ENCODE measurements around the gene SOX2. TPM values are rescaled to one million over a fixed set of nuclear protein-coding genes. Genes with fewer than 3 reads are reported as not detected.

Gene SOX2
- total RNA-seq, 1 donor from 2014 or later: 0.55 TPM

- DNase-seq (ENCODE audit: low spot score): no peak
Measured at GRCh38 chr3:181722766-181723425, 11.2 kb downstream of the SOX2 start.

- no peak for DNase-seq (ENCODE audit: low spot score)
Measured at GRCh38 chr3:181723625-181724191, 12.0 kb downstream of the SOX2 start.

DNA sequence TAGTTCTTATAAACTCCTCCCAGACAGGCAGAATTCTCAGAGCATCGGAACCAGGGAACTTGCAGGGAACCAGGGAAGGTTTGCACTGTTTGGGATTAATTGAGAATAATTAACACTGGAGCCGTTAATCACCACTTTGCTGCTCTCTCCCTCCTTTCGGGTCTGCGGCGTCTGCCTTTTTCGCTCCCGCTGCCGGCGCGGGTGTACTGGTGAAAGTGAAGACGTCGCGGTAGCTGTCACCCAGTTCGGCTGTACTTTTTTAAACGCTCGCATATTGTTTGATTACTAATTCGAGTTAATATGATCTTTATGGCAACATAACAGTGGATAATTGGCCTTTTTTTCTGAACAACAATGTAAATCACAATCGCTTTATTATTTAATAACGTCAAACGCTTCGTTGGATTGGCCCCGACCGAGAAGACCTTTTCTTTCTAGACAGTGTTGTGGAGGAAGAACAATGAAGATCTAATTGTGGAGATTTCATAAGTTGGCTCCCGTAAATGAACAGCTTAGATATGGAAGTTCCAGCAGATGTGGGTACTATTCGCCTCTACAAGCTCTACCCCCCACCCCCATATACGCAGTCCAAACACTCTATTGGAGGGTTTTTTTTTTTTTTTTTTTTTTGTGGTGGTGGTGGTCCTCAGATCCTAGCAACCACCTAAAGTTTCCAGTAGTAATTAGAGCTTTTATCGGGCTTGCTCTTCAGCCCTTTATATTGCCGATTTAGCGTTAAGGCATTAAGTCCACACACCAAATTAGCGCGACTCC is 12.7 kb downstream of the SOX2 start:
- DNase-seq (ENCODE audit: low spot score): no peak

- DNase-seq (ENCODE audit: low spot score): no peak
Measured at GRCh38 chr3:181725131-181725731, 13.5 kb downstream of the SOX2 start.

DNA sequence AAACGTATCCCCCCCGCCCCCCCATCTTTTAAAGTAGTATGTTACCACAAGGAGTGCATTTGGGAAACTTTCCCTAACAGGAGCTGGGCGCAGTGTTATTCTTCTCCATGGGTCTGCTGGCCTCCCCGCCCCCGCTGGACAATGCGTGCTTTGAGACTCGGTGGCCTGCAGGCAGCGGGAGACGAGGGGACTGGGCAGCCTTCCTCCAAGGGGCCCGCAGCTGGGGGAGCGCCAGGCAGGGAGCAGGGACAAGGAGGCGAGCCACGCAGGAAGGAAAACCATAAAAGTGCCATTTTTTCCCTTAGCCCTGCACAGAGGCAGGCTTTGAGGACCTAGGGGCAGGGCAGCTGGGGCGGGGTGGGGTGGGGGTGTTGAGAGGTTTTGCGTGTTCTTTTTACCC is 14.1 kb downstream of the SOX2 start:
- no peak for DNase-seq (ENCODE audit: low spot score)

- DNase-seq (ENCODE audit: low spot score): no peak
Measured at GRCh38 chr3:181726351-181727330, 14.9 kb downstream of the SOX2 start.

GRCh38 chr3:181727341-181728032 is 15.8 kb downstream of the SOX2 start:
- DNase-seq (ENCODE audit: low spot score): no peak

GRCh38 chr3:181728470-181729340 is 17.0 kb downstream of the SOX2 start:
- DNase-seq (ENCODE audit: low spot score): no peak

DNA sequence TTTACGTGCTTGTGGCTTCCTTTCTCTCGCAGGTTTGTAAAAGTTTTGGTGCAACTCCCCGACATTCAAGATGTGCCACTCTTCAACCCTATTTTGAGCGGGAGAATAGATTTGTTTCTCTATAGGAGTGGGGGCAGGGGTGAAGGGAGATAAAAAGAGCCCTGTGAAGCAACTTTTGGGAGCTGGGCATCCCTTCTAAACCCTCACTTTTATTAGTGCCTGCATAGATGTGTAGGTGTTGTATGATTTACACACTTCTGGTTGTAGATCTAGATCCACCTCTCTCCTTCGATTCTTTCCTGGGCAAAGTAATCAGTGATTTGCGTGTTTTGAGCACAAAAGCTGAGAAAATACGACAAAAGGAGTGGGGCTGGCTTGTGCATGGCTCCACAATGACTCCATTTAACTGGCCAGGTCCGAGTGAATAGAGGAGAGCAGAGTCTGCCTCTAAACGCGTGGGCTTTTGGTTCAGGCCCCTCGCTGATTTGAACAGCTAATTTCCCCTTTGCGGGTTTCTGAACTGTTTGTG is 17.7 kb downstream of the SOX2 start:
- DNase-seq (ENCODE audit: low spot score): no peak

DNA sequence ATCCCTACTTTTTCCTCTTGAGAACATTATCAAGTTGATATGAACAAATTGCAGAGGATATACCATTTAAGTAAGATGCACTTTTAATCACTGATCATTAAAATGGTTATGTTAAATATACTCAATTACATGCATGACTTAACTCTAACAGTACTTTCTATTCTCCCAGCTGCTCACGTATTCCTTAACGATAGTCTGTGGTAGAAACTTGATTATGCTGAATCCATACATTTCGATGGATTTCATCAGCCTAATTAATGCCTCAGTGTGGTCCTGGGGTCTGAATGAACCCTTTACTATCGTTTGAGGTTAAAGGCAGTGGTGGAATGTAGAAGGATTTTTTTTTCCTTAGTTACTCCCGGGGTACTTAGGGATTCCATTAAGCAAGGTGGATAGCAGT is 18.6 kb downstream of the SOX2 start:
- DNase-seq (ENCODE audit: low spot score): no peak

DNA sequence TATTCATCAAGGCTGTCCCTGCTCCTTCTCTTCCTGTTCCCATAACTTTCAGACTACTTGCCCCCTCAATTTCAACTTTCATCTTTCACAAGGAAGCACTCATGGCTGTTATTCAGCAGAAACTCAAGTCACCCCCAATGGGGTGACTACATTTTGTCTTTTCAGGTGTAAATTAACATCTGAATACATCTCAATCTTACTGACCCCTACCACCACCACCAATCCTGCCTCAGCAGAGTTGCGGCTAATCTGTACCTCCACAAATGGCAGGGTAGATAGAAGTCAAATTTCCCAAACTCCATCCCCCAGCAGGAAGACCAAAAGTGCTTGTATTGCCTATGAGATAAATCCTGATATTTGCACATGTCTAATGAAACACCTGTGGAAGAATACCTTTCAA is 19.2 kb downstream of the SOX2 start:
- no peak for DNase-seq (ENCODE audit: low spot score)

DNA sequence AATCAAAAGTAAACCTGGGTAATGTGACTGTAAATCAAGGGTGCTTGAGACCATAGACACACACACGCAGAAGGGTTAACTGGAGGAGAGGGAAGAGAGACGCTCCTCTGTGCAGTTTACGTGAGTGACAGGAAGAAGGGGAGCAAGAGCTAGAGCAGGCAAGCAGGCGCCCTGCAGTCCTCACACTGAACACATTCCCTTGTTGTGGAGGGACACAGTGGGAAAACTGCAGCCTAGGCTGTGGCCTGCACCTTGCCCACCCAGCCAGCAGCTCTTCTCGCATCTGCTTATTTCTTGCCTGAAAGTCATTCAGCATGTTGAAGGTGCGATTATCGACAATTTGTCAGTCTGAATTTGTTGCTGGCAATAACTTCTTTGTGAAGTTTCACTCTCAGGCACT is 24.2 kb downstream of the SOX2 start:
- no peak for DNase-seq (ENCODE audit: low spot score)

DNA sequence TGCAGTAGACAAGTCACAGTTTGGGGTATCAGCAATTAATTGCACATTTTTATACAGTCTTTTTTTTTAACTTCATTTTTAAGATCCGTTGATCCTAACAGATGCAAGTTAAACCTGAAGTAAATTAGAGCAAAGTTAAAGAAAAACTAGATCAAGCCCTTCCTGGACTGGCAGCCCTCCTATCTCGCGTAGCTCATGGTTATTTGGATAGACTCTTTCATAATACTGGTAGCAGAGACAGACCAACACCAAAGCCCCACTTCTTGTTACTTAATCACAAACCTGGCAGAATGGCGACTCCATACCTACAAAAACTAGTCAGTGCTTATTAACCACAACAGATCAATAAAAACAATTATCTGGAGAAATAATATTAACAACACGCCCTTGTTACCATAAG is 26.8 kb downstream of the SOX2 start:
- no peak for DNase-seq (ENCODE audit: low spot score)

DNA sequence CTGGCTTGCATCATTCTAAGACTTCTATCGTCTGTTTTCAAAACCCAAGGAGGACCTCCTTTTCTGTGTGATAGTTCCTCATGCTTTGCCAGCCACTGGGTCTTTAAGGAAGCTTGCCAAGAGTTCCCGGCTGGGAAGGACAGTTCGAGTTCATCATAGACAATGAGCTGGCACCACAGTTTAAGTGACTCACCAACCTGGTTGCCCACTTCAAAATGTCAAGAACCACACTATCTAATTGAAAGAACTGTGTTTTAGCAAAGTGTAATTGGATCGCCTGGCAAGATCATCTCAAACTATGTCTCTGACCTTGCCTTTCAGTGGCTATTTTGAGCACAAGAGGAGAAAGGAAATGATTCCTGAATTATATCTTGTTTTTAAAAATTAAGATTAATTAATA is 27.9 kb downstream of the SOX2 start:
- no peak for DNase-seq (ENCODE audit: low spot score)

- no peak for DNase-seq (ENCODE audit: low spot score)
Measured at GRCh38 chr3:181741417-181741816, 29.7 kb downstream of the SOX2 start.

DNA sequence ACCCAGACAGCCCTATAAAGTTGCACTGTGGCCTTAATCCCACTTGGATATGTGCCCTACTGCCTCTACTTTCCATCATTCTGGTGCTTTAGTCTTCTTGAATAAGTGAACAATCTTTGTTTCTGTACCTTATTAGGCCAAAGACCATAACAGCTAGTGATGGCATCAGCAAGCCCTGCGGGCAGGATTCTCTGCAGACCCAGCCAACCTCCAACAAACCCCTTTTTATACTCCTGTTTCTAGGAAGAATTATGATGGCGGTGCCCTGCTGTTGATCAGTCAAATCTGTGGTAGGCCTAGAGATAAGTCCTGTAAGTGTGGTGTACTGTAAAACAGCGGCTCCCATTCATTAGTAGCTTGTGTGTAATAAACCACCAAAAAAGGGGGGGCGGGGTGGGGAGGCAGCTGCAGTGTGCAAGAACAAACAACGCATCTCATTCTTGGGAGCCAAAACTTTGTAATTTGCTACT is 40.5 kb downstream of the SOX2 start:
- no peak for DNase-seq (ENCODE audit: low spot score)

DNA sequence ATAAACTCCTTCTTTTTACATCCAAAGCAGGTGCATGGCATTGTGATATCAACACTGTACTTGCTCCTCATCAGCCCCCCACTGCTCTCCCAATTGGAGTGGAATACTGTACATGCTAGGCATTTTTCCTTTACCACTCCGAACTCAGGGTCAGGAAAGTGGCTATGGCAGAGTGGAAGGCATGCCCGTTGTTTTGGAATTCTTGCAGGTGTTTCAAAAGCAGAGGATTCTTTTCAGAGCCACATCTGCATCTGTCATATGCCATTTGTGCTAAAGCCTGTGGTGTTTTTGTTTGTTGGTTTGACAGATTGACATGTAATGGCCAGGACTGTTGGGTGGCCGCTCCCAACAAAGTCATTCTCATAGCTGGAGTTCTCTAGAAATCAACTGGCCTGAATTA is 41.7 kb downstream of the SOX2 start:
- DNase-seq (ENCODE audit: low spot score): no peak

GRCh38 chr3:181755959-181756358 is 44.2 kb downstream of the SOX2 start:
- no peak for DNase-seq (ENCODE audit: low spot score)

DNA sequence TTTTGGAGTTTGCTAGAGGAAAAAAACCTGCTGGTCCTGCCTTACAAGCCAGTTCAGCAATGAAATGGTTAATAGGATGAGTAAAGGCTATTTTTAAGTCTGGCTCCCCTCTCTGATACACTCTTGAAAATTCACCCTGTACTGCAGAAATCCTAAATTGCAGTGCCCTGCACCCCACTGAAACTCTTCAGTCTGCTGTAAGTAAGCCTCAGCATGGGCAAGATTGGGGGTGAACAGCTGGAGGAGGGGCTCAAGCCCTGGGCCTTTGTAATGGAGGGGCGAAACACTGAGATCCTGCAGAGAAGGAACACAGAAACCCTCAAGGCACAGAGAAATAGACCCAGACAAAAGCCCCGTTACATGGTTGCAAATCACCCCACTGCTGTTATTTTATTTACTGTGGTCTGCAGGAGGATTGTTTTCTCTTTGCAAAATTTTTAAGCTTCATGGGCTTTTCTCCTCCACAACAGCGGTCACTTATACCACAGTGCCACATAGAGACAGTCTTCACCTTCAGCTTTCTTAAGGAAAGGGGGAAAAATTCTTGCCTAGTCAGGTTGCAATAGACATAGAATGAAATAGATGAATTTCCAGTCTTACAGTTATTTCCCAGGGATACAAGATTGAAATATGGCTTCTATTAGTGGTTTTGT is 45.0 kb downstream of the SOX2 start:
- DNase-seq (ENCODE audit: low spot score): no peak
